HepG2 (cell line): ENCODE measurements around the gene MEA1. TPM values are rescaled to one million over a fixed set of nuclear protein-coding genes. Genes with fewer than 3 reads are reported as not detected.

Experiments
- BHLHE40 ChIP-seq: IDR thresholded peaks from 2 replicates; pipeline ENCODE4 v1.6.1; 2011; ENCODE audit warnings: low read length, improper control_type of control experiment
- DDIT3 ChIP-seq: sonication (generic); formaldehyde crosslinking; IDR thresholded peaks from 2 replicates; pipeline ENCODE4 v1.4.0; 2020; ENCODE audit warnings: mild to moderate bottlenecking, missing genetic modification reagents
- EP300 ChIP-seq, 3 experiments: sonication (generic) in 1 of 3; formaldehyde crosslinking in 1 of 3; IDR thresholded peaks; 2 replicates each; pipeline versions ENCODE4 v1.5.1 to v1.6.1; 2011 to 2020; ENCODE audit warnings: low read depth in 2 of 3, low read length in 2 of 3, borderline replicate concordance in 1 of 3, improper control_type of control experiment in 1 of 3, mild to moderate bottlenecking in 1 of 3, missing genetic modification reagents in 1 of 3, moderate library complexity in 1 of 3
- NCOA1 ChIP-seq: sonication (generic); formaldehyde crosslinking; IDR thresholded peaks from 2 replicates; pipeline ENCODE4 v1.9.0; 2021; ENCODE audit warnings: missing genetic modification reagents
- SAP130 ChIP-seq: IDR thresholded peaks from 2 replicates; pipeline ENCODE4 v1.6.1; 2016; ENCODE audit warnings: low read depth
- SNAPC2 ChIP-seq: sonication (generic); formaldehyde crosslinking; IDR thresholded peaks from 2 replicates; pipeline ENCODE4 v1.8.1; 2022; ENCODE audit warnings: mild to moderate bottlenecking, missing genetic modification reagents
- TEAD3 ChIP-seq: optimal IDR thresholded peaks from 2 replicates; pipeline ENCODE3; 2016; ENCODE audit warnings: borderline replicate concordance
- THAP9 ChIP-seq: sonication (generic); formaldehyde crosslinking; IDR thresholded peaks from 2 replicates; pipeline ENCODE4; 2020; ENCODE audit warnings: missing genetic modification reagents, mild to moderate bottlenecking, borderline replicate concordance
- ZBTB7A ChIP-seq: sonication (generic); formaldehyde crosslinking; IDR thresholded peaks from 2 replicates; pipeline ENCODE4 v1.8.0; 2022; ENCODE audit warnings: mild to moderate bottlenecking, missing genetic modification reagents
- ZNF207 ChIP-seq: fragments of 450-650 bp; IDR thresholded peaks from 2 replicates; pipeline ENCODE4 v1.6.1; 2016; ENCODE audit warnings: antibody characterized with exemption, borderline replicate concordance
- ZNF280B ChIP-seq: sonication (generic); formaldehyde crosslinking; IDR thresholded peaks from 2 replicates; pipeline ENCODE4 v1.5.0; 2020; ENCODE audit warnings: missing genetic modification reagents, mild to moderate bottlenecking, borderline replicate concordance
- ZNF318 ChIP-seq: sonication (generic); formaldehyde crosslinking; IDR thresholded peaks from 2 replicates; pipeline ENCODE4 v1.4.0; 2020; ENCODE audit warnings: mild to moderate bottlenecking, missing genetic modification reagents
- ZNF367 ChIP-seq: sonication (generic); formaldehyde crosslinking; IDR thresholded peaks from 2 replicates; pipeline ENCODE4 v1.4.0; 2020; ENCODE audit warnings: missing genetic modification reagents, borderline replicate concordance
- ZNF451 ChIP-seq: sonication (generic); formaldehyde crosslinking; IDR thresholded peaks from 2 replicates; pipeline ENCODE4 v1.5.0; 2020; ENCODE audit warnings: mild to moderate bottlenecking, missing genetic modification reagents
- ZNF709 ChIP-seq: sonication (generic); formaldehyde crosslinking; IDR thresholded peaks from 2 replicates; pipeline ENCODE4 v1.5.0; 2020; ENCODE audit warnings: mild to moderate bottlenecking, missing genetic modification reagents
- polyA plus RNA-seq, 8 experiments: library from polyadenylated mRNA; depleted of rRNA in 3 of 8; stranded (reverse) in 7 of 8; unstranded in 1 of 8; fragments of >200 nt; fragmentation: Illumina TruSeq in 4 of 8; extraction: Trizol in 4 of 8; gene quantifications; 2 replicates each; pipeline versions ENCODE4 v1.2.1 to v1.2.3, GENCODE V29; 2011 to 2016; ENCODE audit warnings: low read depth in 4 of 8, missing spikeins in 1 of 8, mixed read lengths in 1 of 8; ENCODE audit not compliant: insufficient read depth in 1 of 8
- total RNA-seq, 5 experiments: library from RNA; depleted of rRNA; stranded (reverse); fragments of >200 nt; fragmentation: Illumina TruSeq; extraction: Trizol; gene quantifications; 2 replicates each; pipeline ENCODE4 v1.2.3, GENCODE V29; 2016; ENCODE audit warnings: low read depth in 1 of 5

Gene MEA1
- total and polyA plus RNA-seq, 2 of the 13 experiments (the other 11 are each of a cell fraction or from before 2014, with no cell fraction given) = 75.6 to 86.2 TPM

- TF ChIP-seq EP300 (IDR thresholded peaks at IDR 0.05; ENCODE audit: low read depth in 2 of 2, low read length in 2 of 2) (peak in 1 of 2 experiments; percentile 18; a peak in 1 of 4 replicates), EP300 (CRISPR knock-in tag; IDR thresholded peaks at IDR 0.05; ENCODE audit: borderline replicate concordance) (no peak), ZNF207 (no peak), ZBTB7A (CRISPR knock-in tag) (no peak), ZNF709 (CRISPR knock-in tag) (peak; percentile 81), ZNF280B (CRISPR knock-in tag) (no peak; the same call in none of the 2 replicates), SNAPC2 (CRISPR knock-in tag) (no peak), ZNF451 (no peak; the same call in 1 of the 2 replicates), BHLHE40 (peak; percentile 82), ZNF318 (no peak), THAP9 (CRISPR knock-in tag) (peak; percentile 96), ZNF367 (CRISPR knock-in tag) (peak; percentile 68; the same call in 1 of the 2 replicates), NCOA1 (0 out of 2 replicates have a peak, but pooled peaks have one; percentile 32), SAP130 (peak; percentile 92), DDIT3 (no peak), TEAD3 (CRISPR knock-in tag) (peak; percentile 6)
Measured at GRCh38 chr6:43059168-43060033, 45.7 kb upstream of the MEA1 start, which contains the start of the genes KLC4 and MRPL2 (continued).
